GM19463 (cell line): Measurements from ENCODE around the gene SEPTIN11.

Experiments used
- ATAC-seq: cut with Tn5 transposase; IDR thresholded peaks from one replicate; pipeline ENCODE4 v1.9.1; 2021; ENCODE audit warnings: mild to moderate bottlenecking, moderate library complexity; ENCODE audit not compliant: unreplicated experiment

Gene SEPTIN11

DNA sequence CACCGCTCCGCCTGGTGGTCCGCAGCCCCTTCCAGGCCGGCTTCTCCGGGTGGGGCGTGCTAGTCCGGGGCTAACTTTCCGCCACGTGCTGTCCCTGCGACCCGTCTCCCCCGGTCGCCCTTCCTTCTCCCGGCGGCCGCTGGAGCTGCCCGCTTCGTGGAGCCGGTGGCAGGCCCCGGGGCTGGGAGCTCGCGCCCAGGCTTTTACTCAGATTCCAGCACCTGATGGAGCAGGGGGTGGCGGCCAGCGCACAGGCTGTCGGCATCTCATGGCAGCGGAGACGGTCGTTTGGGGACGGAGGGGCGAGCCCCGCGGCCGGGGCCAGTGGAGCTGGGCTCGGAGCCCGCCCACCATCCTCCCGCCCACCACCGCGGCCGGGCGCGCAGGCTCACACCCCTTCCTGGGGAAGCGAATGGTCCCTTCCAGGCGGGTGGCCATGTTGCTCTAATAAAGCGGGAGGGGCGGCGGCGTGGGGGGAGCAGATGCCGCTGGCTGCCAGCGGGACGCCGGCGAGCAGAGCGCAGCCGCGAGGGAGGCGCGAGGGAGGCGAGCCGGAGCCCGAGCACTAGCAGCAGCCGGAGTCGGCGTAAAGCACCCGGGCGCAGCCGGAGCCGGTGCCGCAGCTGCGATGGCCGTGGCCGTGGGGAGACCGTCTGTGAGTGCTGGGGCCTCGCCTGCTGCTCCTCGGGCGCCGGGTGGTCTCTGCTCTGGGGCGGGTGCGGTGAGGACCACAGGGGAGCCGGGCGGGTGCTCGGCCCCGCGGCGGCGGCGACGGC, at the start of gene SEPTIN11:
SEPTIN11 (plus strand) TSS at position 477 of the 776 bp plus-strand sequence; CDS start at position 629, 152 bp downstream.
- peak; percentile 63 for ATAC-seq

DNA sequence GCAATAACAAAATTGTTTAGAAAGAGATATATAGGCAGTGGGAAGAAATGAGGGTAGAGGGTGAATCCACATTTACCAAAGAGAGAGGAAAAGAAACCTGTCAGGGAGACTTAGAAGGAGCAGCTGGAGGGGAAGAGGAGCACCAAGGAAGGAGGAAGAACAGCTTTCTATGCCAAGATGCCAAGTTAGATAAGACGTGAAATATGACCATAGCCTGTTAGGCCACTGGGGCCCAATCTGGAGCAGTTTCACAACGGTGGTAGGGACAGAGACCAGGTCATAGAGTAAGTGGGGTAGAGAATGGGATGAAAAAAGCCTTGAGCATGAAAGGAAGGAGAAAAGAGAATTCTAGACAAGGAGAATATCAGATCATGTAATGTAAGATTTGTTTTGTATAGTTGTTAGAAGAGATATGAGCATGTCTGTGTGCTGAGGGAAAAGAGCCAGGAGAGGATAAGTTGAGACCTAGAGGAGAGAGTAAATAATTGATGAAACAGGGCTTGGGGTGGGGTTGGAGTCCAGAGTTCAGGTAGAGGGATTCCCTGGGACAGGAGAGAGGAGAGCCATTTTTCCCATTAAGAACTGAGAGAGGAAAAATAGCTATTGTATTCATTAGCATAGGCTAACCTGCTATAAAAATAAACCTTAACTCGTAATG, 47.2 kb upstream of the SEPTIN11 start:
- no peak for ATAC-seq

DNA sequence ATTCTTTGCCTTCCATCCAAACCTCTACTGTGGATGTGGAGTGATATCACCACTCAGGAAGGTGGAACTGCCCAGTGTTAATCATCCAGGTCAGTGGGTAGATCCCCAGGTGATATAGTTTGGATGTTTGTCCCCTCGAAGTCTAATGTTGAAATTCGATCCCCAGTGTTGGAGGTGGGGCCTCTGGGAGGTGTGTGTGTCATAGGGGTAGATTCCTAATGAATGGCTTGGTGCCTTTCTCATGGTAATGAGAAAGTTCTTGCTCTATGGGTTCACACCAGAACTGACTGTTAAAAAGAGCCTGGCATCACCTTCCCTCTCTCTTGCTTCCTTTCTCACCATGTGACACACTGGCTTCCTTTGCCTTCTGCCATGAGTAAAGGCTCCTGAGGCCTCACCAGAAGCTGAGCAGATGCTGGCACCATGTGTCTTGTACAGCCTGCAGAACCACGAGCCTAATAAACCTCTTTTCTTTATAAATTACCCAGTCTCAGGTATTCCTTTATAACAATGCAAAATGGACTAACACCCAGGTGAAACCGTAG, 44.8 kb upstream of the SEPTIN11 start:
- ATAC-seq: no peak

DNA sequence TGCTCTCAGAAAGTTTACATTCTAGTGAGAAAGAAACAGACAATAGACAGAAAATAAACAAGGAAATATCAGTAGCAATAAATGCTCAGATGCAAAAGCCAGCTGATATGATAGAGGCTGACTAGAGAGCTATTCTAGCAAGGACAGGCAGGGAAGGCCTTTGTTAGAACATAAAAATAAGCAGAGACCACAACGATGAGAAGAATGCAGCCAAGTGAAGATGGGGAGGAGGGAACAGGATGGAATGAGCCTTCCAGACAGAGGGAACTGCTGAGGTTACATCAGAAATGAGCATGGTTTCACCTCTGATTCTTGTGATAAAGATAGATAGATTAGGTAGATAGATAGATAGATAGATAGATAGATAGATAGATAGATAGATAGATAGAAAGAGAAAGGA, 44.0 kb upstream of the SEPTIN11 start:
- no peak for ATAC-seq

DNA sequence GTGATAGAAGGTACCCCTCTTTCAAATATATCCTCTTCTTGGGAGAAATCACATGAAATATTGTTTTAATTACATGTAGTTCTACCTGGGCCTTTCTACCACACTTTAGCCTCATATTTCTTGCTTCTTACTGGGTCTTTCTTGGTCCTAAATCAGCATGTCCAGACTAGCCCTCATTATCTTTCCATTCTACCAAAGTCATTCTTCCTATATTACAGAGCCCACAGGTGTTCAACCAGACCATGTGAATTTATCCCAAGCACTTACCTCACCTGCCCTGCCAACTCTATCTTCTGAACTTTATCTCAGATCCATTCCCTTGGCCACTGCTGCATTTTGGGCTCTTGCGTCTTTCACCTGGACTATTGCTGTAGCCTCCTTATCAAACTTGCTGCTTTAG, 39.8 kb upstream of the SEPTIN11 start:
- ATAC-seq: no peak

DNA sequence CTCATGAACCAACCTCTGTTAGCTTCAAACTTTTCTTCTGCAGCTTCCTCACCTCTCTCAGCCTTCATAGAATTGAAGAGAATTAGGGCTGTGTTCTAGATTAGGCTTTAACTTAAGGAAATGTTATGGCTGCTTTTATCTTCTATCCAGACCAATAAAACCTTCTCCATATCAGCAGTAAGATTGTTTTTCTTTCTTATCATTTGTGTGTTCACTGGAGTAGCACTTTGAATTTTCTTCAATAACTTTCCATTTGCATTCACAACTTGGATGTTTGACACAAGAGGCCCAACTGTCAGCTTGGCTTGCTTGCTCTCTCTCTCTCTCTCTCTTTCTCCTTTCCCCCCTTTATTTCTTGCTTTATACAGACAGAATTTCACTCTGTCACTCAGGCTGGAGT, 28.8 kb upstream of the SEPTIN11 start:
- ATAC-seq: no peak

DNA sequence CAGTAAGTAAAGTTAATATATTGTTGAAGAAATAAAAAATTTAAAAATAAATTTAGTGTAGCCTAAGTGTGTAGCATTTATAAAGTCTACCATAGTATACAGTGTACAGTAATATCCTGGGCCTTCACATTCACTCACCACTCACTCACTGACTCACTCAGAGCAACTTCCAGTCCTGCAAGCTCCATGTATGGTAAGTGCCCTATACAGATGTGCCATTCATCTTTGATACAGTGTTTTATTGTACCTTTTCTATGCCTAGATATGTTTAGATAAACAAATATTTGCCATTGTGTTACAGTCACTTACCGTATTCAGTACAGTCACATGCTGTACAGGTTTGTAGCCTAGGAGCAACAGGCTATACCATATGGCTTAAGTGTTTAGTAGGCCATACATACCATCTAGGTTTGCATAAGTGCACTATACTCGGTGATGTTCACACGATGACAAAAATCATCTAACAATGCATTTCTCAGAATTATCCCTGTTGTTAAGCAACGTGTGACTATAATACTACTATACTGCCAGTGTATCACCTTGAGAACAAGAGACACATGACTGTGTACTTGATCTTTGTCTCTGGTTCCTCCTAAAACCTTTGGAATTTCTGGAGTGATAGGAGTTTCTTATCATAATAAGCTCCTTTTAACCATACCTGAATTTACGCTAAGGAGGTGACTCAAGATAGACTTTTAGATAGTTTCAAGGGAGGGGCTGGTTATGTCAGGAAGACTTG, 25.8 kb upstream of the SEPTIN11 start:
- no peak for ATAC-seq

DNA sequence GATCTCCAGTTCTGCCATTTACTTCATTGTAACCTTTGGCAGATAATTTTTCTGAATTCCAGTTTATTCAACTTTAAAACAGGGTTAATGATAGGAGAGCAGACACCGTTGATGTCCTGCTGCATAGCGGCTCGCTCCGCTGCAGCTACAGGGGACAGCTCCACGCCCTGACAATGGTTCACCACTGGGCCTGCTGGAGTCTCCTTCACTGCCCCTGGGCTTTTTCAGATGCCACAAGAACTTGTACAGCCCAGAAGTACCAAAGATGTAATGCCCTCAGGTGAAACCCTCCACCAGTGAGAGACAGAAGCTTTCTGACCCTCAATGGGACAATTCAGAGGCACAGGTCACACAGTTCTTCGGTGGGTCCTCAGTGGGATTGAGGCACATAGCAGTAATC, 22.7 kb upstream of the SEPTIN11 start:
- ATAC-seq: no peak

DNA sequence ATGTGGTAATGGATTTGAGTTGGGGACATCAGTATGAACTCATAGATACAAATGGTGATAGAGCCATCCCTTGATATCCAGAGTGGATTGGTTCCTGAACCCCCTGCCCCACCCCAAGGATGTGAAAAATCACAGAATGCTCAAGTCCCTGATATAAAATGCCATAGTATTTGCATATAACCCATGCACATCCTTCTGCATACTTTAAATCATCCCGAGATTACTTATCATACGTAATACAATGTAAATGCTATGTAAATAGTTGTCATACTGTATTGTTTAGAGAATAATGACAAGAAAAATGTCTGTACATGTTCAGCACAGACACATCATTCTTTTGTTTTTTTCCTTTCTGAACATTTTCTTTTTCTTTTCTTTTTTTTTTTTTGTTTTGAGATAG, 18.9 kb upstream of the SEPTIN11 start:
- no peak for ATAC-seq

DNA sequence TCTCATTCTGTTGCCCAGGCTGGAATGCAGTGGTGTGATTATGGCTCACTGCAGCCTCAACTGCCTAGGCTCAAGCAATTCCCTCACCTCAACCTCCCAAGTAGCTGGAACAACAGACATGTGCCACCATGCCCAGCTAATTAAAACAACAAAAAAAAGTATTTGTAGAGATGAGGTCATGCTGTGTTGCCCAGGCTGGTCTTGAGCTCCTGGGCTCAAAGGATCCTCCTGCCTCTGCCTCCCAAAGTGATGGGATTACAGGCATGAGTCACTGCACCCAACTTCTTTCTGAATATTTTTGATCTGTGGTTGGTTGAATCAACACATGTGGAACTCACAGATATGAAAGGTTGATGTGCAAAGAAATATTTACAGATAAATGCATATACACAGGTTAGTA, 18.5 kb upstream of the SEPTIN11 start:
- no peak for ATAC-seq

DNA sequence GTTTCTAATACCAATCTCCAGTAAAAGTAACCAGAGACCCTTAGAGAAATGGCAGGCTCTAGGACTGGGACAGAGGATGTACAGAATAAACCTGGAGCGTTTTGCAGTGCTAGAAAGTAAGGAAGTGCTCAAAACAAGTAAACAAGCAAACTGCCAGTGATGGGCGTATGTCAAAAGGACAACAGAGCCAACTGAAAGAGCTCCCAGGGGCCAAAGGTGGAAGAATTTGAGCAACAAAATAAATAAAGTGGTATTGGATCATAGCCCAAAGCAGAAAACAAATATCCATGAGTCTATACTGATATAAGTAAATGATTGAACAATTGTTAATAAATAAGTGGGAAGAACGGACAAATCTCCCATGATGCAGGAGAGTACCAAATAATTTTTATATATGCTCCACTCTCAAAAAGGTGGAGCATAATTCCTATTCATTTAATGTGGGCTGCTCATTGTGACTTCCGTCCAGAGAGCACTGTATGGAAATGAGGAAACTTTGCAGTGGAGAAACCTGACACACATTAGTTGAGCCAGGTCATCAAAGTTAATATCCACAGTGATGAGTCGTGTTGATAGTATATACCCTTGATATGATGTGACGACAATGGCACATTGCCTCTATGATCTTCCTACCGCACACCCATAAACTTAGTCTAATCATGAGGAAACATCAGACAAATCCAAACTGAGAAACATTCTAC, 17.8 kb upstream of the SEPTIN11 start:
- no peak for ATAC-seq

DNA sequence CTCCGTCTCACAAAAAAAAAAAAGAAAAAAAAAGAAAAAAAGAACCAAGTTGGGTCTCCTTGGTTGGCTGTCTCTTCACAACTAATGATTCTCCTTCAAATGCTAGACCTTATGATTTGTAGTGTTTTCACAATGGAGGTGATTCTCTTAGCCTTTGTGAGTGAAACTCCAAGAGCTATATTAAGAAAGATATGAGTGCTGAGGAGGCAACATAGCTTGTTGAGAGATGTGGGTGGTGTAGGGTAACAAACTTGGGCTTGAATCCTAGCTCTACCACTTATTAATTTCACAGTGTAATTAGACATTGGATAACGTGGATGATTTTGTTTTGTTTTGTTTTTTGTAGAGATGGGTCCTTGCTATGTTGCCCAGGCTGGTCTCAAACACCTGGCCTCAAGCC, 10.4 kb upstream of the SEPTIN11 start:
- ATAC-seq: no peak

DNA sequence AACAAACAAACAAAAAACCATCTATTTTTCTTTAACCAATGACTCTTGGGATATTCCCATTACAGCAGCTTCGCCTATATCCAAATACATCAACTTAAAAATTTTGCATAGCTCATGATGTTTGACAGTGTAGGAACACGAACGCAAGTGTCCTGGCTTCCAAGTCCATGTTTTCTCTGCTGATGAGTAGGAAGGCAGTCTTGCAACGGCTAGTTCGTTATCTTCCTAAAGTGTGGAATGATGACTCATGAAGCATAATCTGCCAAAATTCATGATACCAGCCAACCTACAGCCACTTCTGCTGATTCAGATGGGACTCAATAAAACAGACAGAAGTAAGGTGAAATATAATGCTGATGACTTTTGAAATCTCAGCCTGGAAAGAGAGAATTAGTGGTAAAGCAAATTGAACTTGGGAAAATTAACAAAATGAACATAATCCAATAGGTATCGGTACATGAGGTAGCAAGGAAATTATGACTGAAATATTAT, 6.4 kb upstream of the SEPTIN11 start:
- ATAC-seq: no peak

DNA sequence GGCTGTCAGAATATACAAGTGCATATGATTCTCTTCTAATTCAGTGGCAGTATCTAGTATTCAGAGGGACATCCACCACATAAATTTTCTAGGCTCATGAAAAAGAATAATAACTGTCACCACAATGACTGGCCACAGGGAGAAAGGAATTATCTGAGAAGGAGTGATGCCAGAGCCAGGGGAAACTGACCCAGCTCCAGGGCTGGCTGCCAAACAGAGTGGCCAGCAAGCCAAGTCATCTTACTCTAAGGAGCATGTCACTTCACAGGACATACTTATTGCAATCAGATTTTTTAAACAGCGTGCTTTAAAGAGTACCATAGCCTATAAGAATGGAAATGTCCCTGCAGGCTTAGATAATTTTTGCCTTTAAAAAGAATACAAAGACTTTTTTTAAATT, 5.8 kb upstream of the SEPTIN11 start:
- no peak for ATAC-seq

DNA sequence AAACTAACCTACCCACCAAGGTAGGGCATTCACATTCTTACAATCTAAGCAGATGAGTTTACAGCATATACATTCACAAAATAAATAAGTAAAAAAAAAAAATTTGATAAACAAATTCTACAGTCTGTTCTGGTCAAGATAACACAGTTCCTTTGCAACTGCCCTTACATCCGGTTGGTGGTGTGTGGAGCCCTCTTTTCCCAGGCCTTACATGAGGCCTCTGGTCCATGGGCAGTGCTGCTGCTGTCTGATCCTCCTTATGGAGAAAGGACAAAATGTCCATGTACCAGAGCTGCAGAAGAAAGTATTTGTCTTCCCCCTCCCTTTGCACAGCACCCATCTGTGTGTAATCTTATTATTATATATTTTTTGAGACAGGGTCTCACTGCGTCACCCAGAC, 2.2 kb upstream of the SEPTIN11 start:
- ATAC-seq: no peak

DNA sequence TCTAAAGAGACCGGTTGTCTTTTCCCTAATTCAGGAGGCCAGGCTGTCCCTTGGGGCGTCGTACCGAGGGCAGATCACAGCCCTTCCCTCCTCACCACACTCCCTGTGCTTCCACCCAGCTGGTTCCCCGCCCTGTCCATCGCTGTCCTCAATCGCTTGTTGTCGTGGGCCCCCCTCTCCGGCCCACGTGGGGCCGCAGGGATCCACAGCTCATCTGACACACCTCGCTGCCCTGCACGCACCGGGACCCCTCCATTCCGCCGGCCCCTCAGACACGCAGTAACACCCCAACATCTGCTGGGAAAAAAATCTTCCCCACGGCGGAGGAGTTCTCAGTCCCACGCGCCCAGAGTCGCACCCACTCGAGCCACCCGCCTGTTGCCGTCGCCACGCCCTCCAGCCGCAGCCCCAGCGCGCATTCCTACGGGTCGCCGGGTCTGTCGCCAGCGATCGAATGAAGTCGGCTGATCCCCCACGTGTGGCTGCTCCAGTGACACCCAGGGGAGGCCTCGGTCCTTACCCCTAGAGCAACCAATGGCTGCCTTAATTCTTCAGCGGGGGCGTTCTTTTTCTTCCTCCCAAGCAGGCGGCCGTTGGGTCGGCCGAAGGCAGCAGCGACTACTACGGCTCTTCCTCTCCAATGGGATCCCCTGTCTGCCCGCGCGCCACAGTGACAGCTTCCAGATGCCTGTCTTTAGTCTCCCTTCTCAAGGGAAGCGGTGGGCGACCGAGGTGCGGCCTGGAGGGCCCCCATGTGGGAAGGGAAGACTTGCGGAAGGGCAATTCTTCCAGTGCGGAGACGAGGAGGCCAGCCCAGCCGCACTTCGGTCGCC, 893 bp upstream of the SEPTIN11 start:
- ATAC-seq: peak; percentile 34

DNA sequence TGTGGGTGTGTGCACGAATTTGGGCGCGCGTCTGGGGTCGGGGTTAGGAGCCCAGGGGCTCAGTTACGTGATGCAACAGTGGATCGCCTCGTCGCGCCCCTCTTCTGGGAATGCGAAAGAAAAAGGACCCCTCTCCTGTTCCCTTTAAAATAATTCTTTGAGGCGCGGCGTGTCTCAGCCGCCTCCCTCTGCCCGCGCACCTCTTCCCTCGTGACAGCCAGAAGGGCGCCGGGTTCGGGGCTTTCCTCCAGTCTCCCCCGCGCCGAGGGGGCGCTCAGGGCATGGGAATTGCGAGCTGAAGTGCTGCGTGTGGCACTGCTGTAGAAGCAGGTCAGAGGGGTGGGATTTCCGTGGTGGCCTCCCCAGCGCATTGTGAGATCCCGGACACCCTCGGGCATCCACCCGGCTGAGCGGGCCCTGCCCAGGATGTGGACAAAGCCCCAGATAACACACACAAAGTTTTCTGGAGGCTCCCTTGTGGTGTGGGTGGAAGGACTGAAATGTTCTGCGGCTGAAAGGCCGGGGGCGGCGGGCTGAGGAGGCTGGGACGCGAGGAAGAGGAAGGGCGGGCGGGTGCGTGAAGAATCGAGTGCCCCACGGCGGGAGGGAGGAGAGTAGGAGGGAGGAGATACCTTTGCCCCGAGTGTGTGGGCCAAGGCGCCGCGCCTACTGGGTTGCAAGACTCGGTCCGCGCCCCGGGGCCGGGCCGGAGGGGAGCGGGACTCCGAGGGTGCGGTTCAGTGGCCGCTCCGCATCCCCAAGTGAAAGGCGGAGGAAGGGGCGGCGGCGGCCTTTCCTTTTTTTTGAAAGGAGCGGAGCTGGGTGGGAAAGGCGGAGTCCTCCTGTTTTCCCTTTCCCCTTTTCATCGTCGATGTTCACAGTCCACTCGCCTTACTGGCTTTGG, 752 bp downstream of the SEPTIN11 start:
- peak; percentile 26 for ATAC-seq

DNA sequence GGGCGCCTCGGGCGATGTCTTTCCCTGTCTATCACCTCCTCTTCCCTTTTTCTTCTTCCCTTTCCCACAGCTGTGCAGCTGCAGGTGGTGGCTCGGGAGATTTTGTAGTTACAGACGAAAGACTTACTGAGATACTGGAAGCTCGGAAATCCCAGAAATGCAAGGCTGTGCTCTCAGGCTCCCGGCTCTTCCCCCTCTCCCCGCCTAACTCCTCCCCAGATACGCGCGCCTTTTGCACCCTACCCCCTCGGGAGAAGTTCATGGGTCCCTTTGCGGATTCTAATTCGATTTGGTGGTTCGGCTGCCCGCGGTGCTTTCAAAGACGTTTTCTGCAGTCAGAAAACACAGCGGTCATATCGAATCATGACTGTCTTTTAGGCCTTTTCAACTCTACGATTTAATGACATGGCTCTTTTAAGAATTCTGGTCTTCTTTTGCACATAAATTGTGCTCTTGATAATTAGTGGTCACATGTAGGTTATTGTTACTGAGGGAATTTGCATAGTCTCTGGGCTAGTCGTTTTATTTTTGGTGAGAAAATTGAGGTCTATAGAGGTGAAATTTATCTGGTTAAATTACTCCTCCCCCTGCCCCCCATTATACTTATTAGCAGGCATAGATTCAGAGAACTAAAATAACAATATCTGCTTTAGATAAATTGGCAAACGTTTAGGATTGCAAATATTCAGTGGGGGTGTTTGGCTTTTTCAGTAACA, 1.6 kb downstream of the SEPTIN11 start:
- no peak for ATAC-seq
